ENCODE data around the gene KIF2A. TPM values are rescaled to one million over a fixed set of nuclear protein-coding genes. Genes with fewer than 3 reads are reported as not detected.

Gene KIF2A
- total and polyA plus RNA-seq, 2 of the 8 experiments (the other 6 are each of a cell fraction or from before 2014, with no cell fraction given) = 18.4 to 97.1 TPM

- no peak overlapping the region for H2BK5ac ChIP-seq (ENCODE audit: low read depth, low read length)
- H2BK12ac ChIP-seq (ENCODE audit: low read depth, low read length) = no peak overlapping the region
- H3K36me3 ChIP-seq (ENCODE audit: control insufficient read depth in 2 of 4, insufficient read depth in 4 of 4, low read length in 3 of 4) = no peaks in the 10 kb centered on the region
- no peak overlapping the region for H2AK5ac ChIP-seq (ENCODE audit: low read depth, low read length)
- H3K4me2 ChIP-seq (ENCODE audit: insufficient read depth in 1 of 2, low read depth in 2 of 2, low read length in 2 of 2) = no peak overlapping the region
- no peak overlapping the region for H2BK15ac ChIP-seq (ENCODE audit: low read length)
- no peak overlapping the region for H3K23ac ChIP-seq (ENCODE audit: insufficient read length)
- H4K5ac ChIP-seq (ENCODE audit: insufficient read length, low read depth, low read length) = no peak overlapping the region
- no peak overlapping the region for H2AFZ ChIP-seq (ENCODE audit: low read length)
- H3K4me1 ChIP-seq (replicated peaks in 1 of 4; ENCODE audit: control insufficient read depth in 3 of 4, insufficient read depth in 4 of 4, low read length in 3 of 4) = no peaks in the 10 kb centered on the region
- no peak overlapping the region for H2BK20ac ChIP-seq (ENCODE audit: low read length)
- FAIRE-seq (no peak), DNase-seq (ENCODE audit: low read depth in 1 of 2, low spot score in 2 of 2) (no peak)
- H3K79me1 ChIP-seq (ENCODE audit: low read depth, low read length) = no peaks in the 10 kb centered on the region
- no peaks in the 10 kb centered on the region for H4K20me1 ChIP-seq (replicated peaks in 1 of 2; ENCODE audit: control insufficient read depth in 1 of 2, insufficient read depth in 2 of 2, low read length in 2 of 2)
- H3K27me3 ChIP-seq (replicated peaks in 1 of 4; ENCODE audit: control insufficient read depth in 3 of 4, extremely low read depth in 1 of 4, insufficient read depth in 3 of 4, low read length in 3 of 4) = no peaks in the 10 kb centered on the region
- H3K4ac ChIP-seq (replicated peaks; ENCODE audit: insufficient read length, low read depth, low read length) = no peak overlapping the region
- WGBS, 2 experiments (ENCODE audit: extremely low coverage in 1 of 2, insufficient coverage in 1 of 2, insufficient read length in 1 of 2, insufficient replicate concordance in 2 of 2, low coverage in 1 of 2, low lambda C conversion rate in 2 of 2, missing lambda C conversion rate in 1 of 2) = 91% methylated on average over 3 of the region's 3 CpGs; no CpG with 5 or more reads in 1 of the 2 experiments
- no peak overlapping the region for H4K8ac ChIP-seq (ENCODE audit: extremely low read depth, insufficient read depth, low read length)
- H3K9me3 ChIP-seq (ENCODE audit: insufficient read depth in 2 of 2, low read depth in 1 of 2, low read length in 1 of 2) = peaks cover 5 to 8% of the 10 kb centered on the region in 2 experiments
- no peaks in the 10 kb centered on the region for H3K79me2 ChIP-seq (ENCODE audit: control insufficient read depth in 1 of 2, insufficient read depth in 2 of 2, low read length in 2 of 2)
- H3K27ac ChIP-seq (ENCODE audit: low read depth, low read length) = no peak overlapping the region
- no peak overlapping the region for H2BK120ac ChIP-seq (replicated peaks; ENCODE audit: low read depth, low read length)
- no peak overlapping the region for H3K4me3 ChIP-seq (ENCODE audit: extremely low read depth in 1 of 4, insufficient read depth in 2 of 4, low read depth in 3 of 4, low read length in 4 of 4)
- H3K56ac ChIP-seq (replicated peaks; ENCODE audit: insufficient read length, low read depth, low read length) = no peak overlapping the region
- ChIA-PET CTCF (ENCODE audit: partially characterized antibody) (no interaction called here), POLR2A (ENCODE audit: partially characterized antibody) (interaction anchor here (1.3 kb wide), 1 partner anchor 19 kb away, joined by 3 read pairs; the partner anchor contains the start of gene KIF2A)
- H3K14ac ChIP-seq (ENCODE audit: insufficient read length) = no peak overlapping the region
- H3K9ac ChIP-seq (replicated peaks in 1 of 4; ENCODE audit: extremely low read depth in 1 of 4, low read depth in 3 of 4, low read length in 3 of 4) = no peak overlapping the region
- no peaks in the 10 kb centered on the region for H3K23me2 ChIP-seq (ENCODE audit: low read depth, low read length)
- no peak overlapping the region for H4K91ac ChIP-seq (replicated peaks; ENCODE audit: insufficient read length, low read length)
- no peak overlapping the region for H3K18ac ChIP-seq (ENCODE audit: extremely low read depth, low read length)
- TF ChIP-seq SIX5 (IDR thresholded peaks at IDR 0.05; ENCODE audit: low read depth, low read length) = no peak
- no peak for TF ChIP-seq CTCF (IDR thresholded peaks at IDR 0.05; ENCODE audit: control extremely low read depth in 1 of 3, insufficient read depth in 1 of 3, low read depth in 1 of 3, low read length in 3 of 3)
- TF ChIP-seq CBX8 (IDR thresholded peaks at IDR 0.05; ENCODE audit: borderline replicate concordance, low read depth, low read length) = no peak
- no peak for TF ChIP-seq SAP30 (IDR thresholded peaks at IDR 0.05; ENCODE audit: insufficient read depth, insufficient replicate concordance, low read length)
- no peak for TF ChIP-seq NANOG (IDR thresholded peaks at IDR 0.05; ENCODE audit: insufficient read depth, low read depth, low read length, poor library complexity, severe bottlenecking)
- TF ChIP-seq EGR1 (IDR thresholded peaks at IDR 0.05; ENCODE audit: borderline replicate concordance, low read depth, low read length) = no peak
- no peak for TF ChIP-seq HDAC6 (IDR thresholded peaks at IDR 0.05; ENCODE audit: low read depth, low read length)
- TF ChIP-seq CREB1 (IDR thresholded peaks at IDR 0.05) = no peak
- TF ChIP-seq CEBPB (IDR thresholded peaks at IDR 0.05; ENCODE audit: low read depth, low read length) = no peak
- TF ChIP-seq RBBP5 (IDR thresholded peaks at IDR 0.05; ENCODE audit: borderline replicate concordance, low read depth, low read length) = no peak
- no peak for TF ChIP-seq ATF3 (IDR thresholded peaks at IDR 0.05; ENCODE audit: insufficient read depth, low read depth, low read length)
Measured at GRCh38 chr5:62286834-62287233, 19.2 kb upstream of the KIF2A start.

All from H1 (cell line).